IMR-90 (cell line): ENCODE measurements around the gene LLPH. TPM values are rescaled to one million over a fixed set of nuclear protein-coding genes. Genes with fewer than 3 reads are reported as not detected.

Experiments
- ATAC-seq: fragments of 200-7000 bp; cut with Tn5 transposase; 2 replicates; pipeline ENCODE4 v1.9.1; 2020; ENCODE audit warnings: low read depth, mild to moderate bottlenecking, moderate library complexity
- BruUV-seq: library from RNA; stranded (reverse); fragments of 400-500 nt; replicated peaks from 2 replicates; lab custom pipeline; 2021; lab: Mats Ljungman, UMichigan
- CTCF ChIA-PET: fragments of 300-600 bp; formaldehyde crosslinking; extraction: SDS; loops from one replicate; lab custom pipeline; 2021; ENCODE audit warnings: antibody characterized with exemption; lab: Yijun Ruan, JAX
- POLR2A ChIA-PET: fragments of 300-600 bp; sonication (Branson Sonifier 250); formaldehyde crosslinking; loops from one replicate; lab custom pipeline; 2022; ENCODE audit warnings: antibody characterized with exemption; ENCODE audit not compliant: unreplicated experiment; lab: Charles Lee
- DNase-seq: peaks from one replicate; pipeline ENCODE4 v3.0.0; 2013
- H2AFZ ChIP-seq: replicated peaks from 2 replicates; pipeline ENCODE3; 2013; ENCODE audit warnings: low read length, mild to moderate bottlenecking; ENCODE audit not compliant: poor library complexity
- H2AK5ac ChIP-seq: 2 replicates; pipeline ENCODE4 v1.6.1; 2013; ENCODE audit warnings: low read depth, low read length, inconsistent platforms
- H2AK9ac ChIP-seq: replicated peaks from 2 replicates; pipeline ENCODE3; 2013; ENCODE audit warnings: mild to moderate bottlenecking, low read depth, low read length, moderate library complexity; ENCODE audit not compliant: poor library complexity
- H2BK120ac ChIP-seq: 2 replicates; pipeline ENCODE4 v1.6.1; 2013; ENCODE audit warnings: low read depth, low read length, inconsistent platforms
- H2BK15ac ChIP-seq: 3 replicates; pipeline ENCODE4 v1.6.1; 2013; ENCODE audit warnings: low read depth, low read length, inconsistent platforms
- H2BK20ac ChIP-seq: 2 replicates; pipeline ENCODE4 v1.6.1; 2013; ENCODE audit warnings: low read depth, mild to moderate bottlenecking, inconsistent platforms, low read length, moderate library complexity
- H2BK5ac ChIP-seq: 2 replicates; pipeline ENCODE4 v1.6.1; 2013; ENCODE audit warnings: mild to moderate bottlenecking, low read depth, low read length, inconsistent platforms; ENCODE audit not compliant: poor library complexity, severe bottlenecking
- H3K14ac ChIP-seq: replicated peaks from 2 replicates; pipeline ENCODE4 v1.6.1; 2013; ENCODE audit warnings: low read depth, low read length, inconsistent platforms
- H3K18ac ChIP-seq: 2 replicates; pipeline ENCODE4 v1.6.1; 2013; ENCODE audit warnings: low read depth, low read length, control low read depth
- H3K23ac ChIP-seq: 2 replicates; pipeline ENCODE4 v1.6.1; 2013; ENCODE audit warnings: low read depth, low read length, inconsistent platforms
- H3K27ac ChIP-seq: 2 replicates; pipeline ENCODE4 v1.5.1; 2013; ENCODE audit warnings: mild to moderate bottlenecking, control low read depth, low read length; ENCODE audit not compliant: insufficient read depth
- H3K27me3 ChIP-seq: 2 replicates; pipeline ENCODE4 v1.6.1; 2013; ENCODE audit warnings: low read length; ENCODE audit not compliant: control insufficient read depth, insufficient read depth
- H3K36me3 ChIP-seq: 2 replicates; pipeline ENCODE4 v1.6.1; 2013; ENCODE audit warnings: low read length, mixed read lengths; ENCODE audit not compliant: control insufficient read depth, insufficient read depth
- H3K4ac ChIP-seq: 2 replicates; pipeline ENCODE4 v1.6.1; 2013; ENCODE audit warnings: low read depth, low read length, inconsistent platforms
- H3K4me1 ChIP-seq: 2 replicates; pipeline ENCODE4 v1.6.1; 2013; ENCODE audit warnings: low read length, mixed read lengths; ENCODE audit not compliant: control insufficient read depth, insufficient read depth
- H3K4me2 ChIP-seq: 2 replicates; pipeline ENCODE4 v1.6.1; 2013; ENCODE audit warnings: low read depth, mild to moderate bottlenecking, control low read depth, low read length, moderate library complexity
- H3K4me3 ChIP-seq: 2 replicates; pipeline ENCODE4 v1.5.1; 2013; ENCODE audit warnings: low read depth, mild to moderate bottlenecking, control low read depth, low read length, moderate library complexity; ENCODE audit not compliant: insufficient read depth
- H3K56ac ChIP-seq: 2 replicates; pipeline ENCODE4 v1.6.1; 2013; ENCODE audit warnings: low read length, inconsistent platforms; ENCODE audit not compliant: insufficient read depth; ENCODE audit errors: extremely low read depth
- H3K79me1 ChIP-seq, 2 experiments: 2 replicates each; pipeline ENCODE4 v1.6.1; 2013; ENCODE audit warnings: low read length in 2 of 2, inconsistent platforms in 1 of 2, low read depth in 1 of 2
- H3K9ac ChIP-seq: 2 replicates; pipeline ENCODE4 v1.6.1; 2013; ENCODE audit warnings: low read depth, low read length, control low read depth
- H3K9me1 ChIP-seq: 2 replicates; pipeline ENCODE4 v1.6.1; 2013; ENCODE audit warnings: low read length, inconsistent platforms; ENCODE audit not compliant: insufficient read depth
- H3K9me3 ChIP-seq: 2 replicates; pipeline ENCODE4 v1.6.1; 2013; ENCODE audit warnings: low read length; ENCODE audit not compliant: control insufficient read depth, insufficient read depth
- H4K20me1 ChIP-seq: 2 replicates; pipeline ENCODE4 v1.6.1; 2013; ENCODE audit warnings: low read length, inconsistent platforms; ENCODE audit not compliant: insufficient read depth
- H4K5ac ChIP-seq: 2 replicates; pipeline ENCODE4 v1.6.1; 2013; ENCODE audit warnings: mild to moderate bottlenecking, low read depth, low read length, control low read depth
- H4K8ac ChIP-seq, 2 experiments: 2 replicates each; pipeline ENCODE4 v1.6.1; 2013; ENCODE audit warnings: low read depth in 2 of 2, low read length in 2 of 2, control low read depth in 1 of 2, inconsistent platforms in 1 of 2
- H4K91ac ChIP-seq: 2 replicates; pipeline ENCODE4 v1.6.1; 2013; ENCODE audit warnings: low read depth, low read length, inconsistent platforms; ENCODE audit not compliant: insufficient read depth
- BHLHE40 ChIP-seq: fragments of 150-350 bp; IDR thresholded peaks from 2 replicates; pipeline ENCODE4 v1.6.1; 2016; ENCODE audit warnings: mild to moderate bottlenecking, low read depth, low read length
- MXI1 ChIP-seq: IDR thresholded peaks from 2 replicates; pipeline ENCODE4 v1.6.1; 2012; ENCODE audit warnings: low read depth, mild to moderate bottlenecking, low read length, moderate library complexity, borderline replicate concordance
- RAD21 ChIP-seq: IDR thresholded peaks from 2 replicates; pipeline ENCODE4 v1.6.1; 2012; ENCODE audit warnings: low read length, improper control_type of control experiment
- RCOR1 ChIP-seq: IDR thresholded peaks from 2 replicates; pipeline ENCODE4 v1.6.1; 2012; ENCODE audit warnings: mild to moderate bottlenecking, low read length, improper control_type of control experiment; ENCODE audit not compliant: insufficient replicate concordance
- USF2 ChIP-seq: fragments of 150-350 bp; IDR thresholded peaks from 2 replicates; pipeline ENCODE4 v1.6.1; 2017; ENCODE audit warnings: mild to moderate bottlenecking, antibody characterized with exemption, low read length, low read depth
- WGBS, 2 experiments: methylation state at CpG; one replicate each; pipeline versions ENCODE4 v1.1.5 to v1.1.7; 2013; ENCODE audit warnings: missing lambda C conversion rate in 2 of 2; ENCODE audit not compliant: insufficient read length in 1 of 2; ENCODE audit errors: extremely low coverage in 2 of 2; 5-methylcytosine and 5-hydroxymethylcytosine counted together
- dilution Hi-C: fragments of 300-500 bp; cut with HindIII; formaldehyde crosslinking; loops from one replicate; pipeline ENCODE4 v1.14.3; 2018; ENCODE audit warnings: low sequenced_read_pairs; ENCODE audit not compliant: unreplicated experiment
- in situ Hi-C: fragments of 300-500 bp; cut with MboI; formaldehyde crosslinking; loops from 3 replicates; pipeline ENCODE4 v1.14.3; 2019; ENCODE audit warnings: low sequenced_read_pairs, inconsistent platforms, mixed read lengths
- intact Hi-C: fragments of 100-400 bp; cut with micrococcal nuclease; formaldehyde crosslinking; loops from 2 replicates; pipeline ENCODE4 v1.10.0; 2022
- polyA plus RNA-seq, 3 experiments: library from polyadenylated mRNA; depleted of rRNA; stranded (reverse); fragments of >200 nt; gene quantifications; 2 replicates each; pipeline ENCODE4 v1.2.3, GENCODE V29; 2012; ENCODE audit warnings: low replicate concordance in 1 of 3
- total RNA-seq: library from RNA; depleted of rRNA; stranded (reverse); fragments of >200 nt; gene quantifications from 2 replicates; pipeline ENCODE4 v1.2.3, GENCODE V29; 2012
- TF ChIP-seq, protein P1 (sequence below): conservative IDR thresholded peaks from 2 replicates; pipeline ENCODE4 v1.5.1; 2012; ENCODE audit warnings: mild to moderate bottlenecking, low read depth, low read length, improper control_type of control experiment

Gene LLPH
- total and polyA plus RNA-seq, 2 of the 4 experiments (the other 2 are of a cell fraction) = 2.7 to 17.0 TPM

GRCh38 chr12:66070378-66071120, 60.0 kb downstream of the LLPH start:
- Histone ChIP-seq H3K14ac (no peak overlapping the region), H4K5ac (no peak overlapping the region), H2AK9ac (no peak overlapping the region), H2BK15ac (no peak overlapping the region), H3K27ac (no peak overlapping the region), H4K20me1 (no peaks in the 10 kb centered on the region; the same call in 1 of the 2 replicates), H3K27me3 (peaks cover 4% of the 10 kb centered on the region; the same call in 1 of the 2 replicates), H4K91ac (no peak overlapping the region), H2BK120ac (no peak overlapping the region), H2BK20ac (no peak overlapping the region), H2AK5ac (no peak overlapping the region), H3K4me3 (no peak overlapping the region), H2AFZ (no peak overlapping the region), H3K9me1 (peaks cover 6% of the 10 kb centered on the region), H3K18ac (no peak overlapping the region), H3K79me1 (no peaks in the 10 kb centered on the region), H3K9me3 (no peaks in the 10 kb centered on the region), H3K4ac (no peak overlapping the region), H3K23ac (no peak overlapping the region), H3K36me3 (no peaks in the 10 kb centered on the region), H3K56ac (no peak overlapping the region), H2BK5ac (no peak overlapping the region), H3K9ac (no peak overlapping the region), H3K4me2 (no peak overlapping the region), H3K4me1 (peaks cover 9% of the 10 kb centered on the region), H4K8ac (no peak overlapping the region)
- in situ Hi-C loops = no loop called here
- BruUV-seq = no TSS peak
- dilution Hi-C loops = no loop called here
- DNase-seq (no peak), ATAC-seq (no peak)
- WGBS, 2 experiments = 100% methylated on average over 1 of the region's 9 CpGs; no CpG with 5 or more reads in 1 of the 2 experiments
- ChIA-PET CTCF (interaction anchor here (1.2 kb wide), 1 partner anchor 8 kb away, joined by 3 read pairs; no protein-coding TSS in a partner anchor), POLR2A (no interaction called here)
- intact Hi-C loops = no loop called here
- TF ChIP-seq MXI1 (no peak), RCOR1 (no peak), BHLHE40 (no peak), RAD21 (no peak), USF2 (no peak)
- TF ChIP-seq, protein P1, sequence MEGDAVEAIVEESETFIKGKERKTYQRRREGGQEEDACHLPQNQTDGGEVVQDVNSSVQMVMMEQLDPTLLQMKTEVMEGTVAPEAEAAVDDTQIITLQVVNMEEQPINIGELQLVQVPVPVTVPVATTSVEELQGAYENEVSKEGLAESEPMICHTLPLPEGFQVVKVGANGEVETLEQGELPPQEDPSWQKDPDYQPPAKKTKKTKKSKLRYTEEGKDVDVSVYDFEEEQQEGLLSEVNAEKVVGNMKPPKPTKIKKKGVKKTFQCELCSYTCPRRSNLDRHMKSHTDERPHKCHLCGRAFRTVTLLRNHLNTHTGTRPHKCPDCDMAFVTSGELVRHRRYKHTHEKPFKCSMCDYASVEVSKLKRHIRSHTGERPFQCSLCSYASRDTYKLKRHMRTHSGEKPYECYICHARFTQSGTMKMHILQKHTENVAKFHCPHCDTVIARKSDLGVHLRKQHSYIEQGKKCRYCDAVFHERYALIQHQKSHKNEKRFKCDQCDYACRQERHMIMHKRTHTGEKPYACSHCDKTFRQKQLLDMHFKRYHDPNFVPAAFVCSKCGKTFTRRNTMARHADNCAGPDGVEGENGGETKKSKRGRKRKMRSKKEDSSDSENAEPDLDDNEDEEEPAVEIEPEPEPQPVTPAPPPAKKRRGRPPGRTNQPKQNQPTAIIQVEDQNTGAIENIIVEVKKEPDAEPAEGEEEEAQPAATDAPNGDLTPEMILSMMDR = no peak
